Left renal cortex interstitium (tissue), 4 donors: Measurements from ENCODE around the gene CFLAR. TPM values are rescaled to one million over a fixed set of nuclear protein-coding genes. Genes with fewer than 3 reads are reported as not detected.
"Not testable (repeated sequence)": the region's sequence is repeated elsewhere in the genome, so short reads cannot be mapped to it uniquely, and the experiment has no call there.

Experiments used
- DNase-seq, 4 donors: peaks; one replicate each; pipeline ENCODE4 v3.0.0-alpha.2; 2013; ENCODE audit warnings: low read depth in 4 of 4, low spot score in 2 of 4, missing footprints in 1 of 4
- polyA plus RNA-seq, 4 donors: library from polyadenylated mRNA; unstranded; fragments of 120-200 nt; gene quantifications; one replicate each; pipeline ENCODE4 v1.2.1, GENCODE V29; 2013; ENCODE audit not compliant: insufficient read length in 4 of 4

CFLAR gene
- polyA plus RNA-seq, 4 donors: 46.2 to 92.5 (median 65.9) TPM

GRCh38 chr2:201174687-201175086, 58.7 kb downstream of the CFLAR start:
- no peak for DNase-seq

- no peak for DNase-seq
Measured at GRCh38 chr2:201176081-201176481, 60.1 kb downstream of the CFLAR start.

- DNase-seq: no peak
Measured at GRCh38 chr2:201180010-201180409, 64.0 kb downstream of the CFLAR start.

GRCh38 chr2:201182650-201183364, 66.8 kb downstream of the CFLAR start, which contains the start of gene CASP10:
TSS of gene CASP10 (plus strand) at chr2:201183141. CDS start at chr2:201185778, 2,637 bp downstream.
- DNase-seq: peak in 1 of 4 donors; percentile 48

GRCh38 chr2:201183365-201183727, 67.4 kb downstream of the CFLAR start:
- DNase-seq: no peak

- DNase-seq: not testable (repeated sequence)
Measured at GRCh38 chr2:201183835-201184234, 67.9 kb downstream of the CFLAR start.

- DNase-seq: not testable (repeated sequence)
Measured at GRCh38 chr2:201184248-201184647, 68.3 kb downstream of the CFLAR start.

- DNase-seq: no peak
Measured at GRCh38 chr2:201185863-201186262, 69.9 kb downstream of the CFLAR start.

- no peak for DNase-seq
Measured at GRCh38 chr2:201186982-201187381, 71.0 kb downstream of the CFLAR start.

GRCh38 chr2:201188449-201188848, 72.5 kb downstream of the CFLAR start:
- DNase-seq: no peak

GRCh38 chr2:201191132-201191875, 75.3 kb downstream of the CFLAR start:
- peak in 1 of 4 donors; percentile 21 for DNase-seq

GRCh38 chr2:201194097-201194496, 78.1 kb downstream of the CFLAR start:
- no peak for DNase-seq

GRCh38 chr2:201195331-201195730, 79.4 kb downstream of the CFLAR start:
- no peak for DNase-seq

- no peak for DNase-seq
Measured at GRCh38 chr2:201196003-201196402, 80.0 kb downstream of the CFLAR start.

GRCh38 chr2:201196803-201197202, 80.8 kb downstream of the CFLAR start:
- no peak for DNase-seq

GRCh38 chr2:201197781-201198180, 81.8 kb downstream of the CFLAR start:
- no peak for DNase-seq

GRCh38 chr2:201199847-201200246, 83.9 kb downstream of the CFLAR start:
- no peak for DNase-seq

GRCh38 chr2:201200345-201200744, 84.4 kb downstream of the CFLAR start:
- no peak for DNase-seq

- no peak for DNase-seq
Measured at GRCh38 chr2:201201371-201201770, 85.4 kb downstream of the CFLAR start.

- DNase-seq: peak in 2 of 4 donors; percentile 41 to 68
Measured at GRCh38 chr2:201203916-201204654, 88.1 kb downstream of the CFLAR start.
